CD14-positive monocyte (primary cell): Measurements from ENCODE around the gene PCP2. TPM values are rescaled to one million over a fixed set of nuclear protein-coding genes. Genes with fewer than 3 reads are reported as not detected.

Source experiments
- DNase-seq, 3 donors: peaks; one replicate each; pipeline ENCODE4 v3.0.0-alpha.2; 2011 to 2022
- H2AFZ ChIP-seq: 2 replicates; pipeline ENCODE4 v1.6.0; 2012; ENCODE audit warnings: mild to moderate bottlenecking, low read depth, low read length, inconsistent platforms; ENCODE audit not compliant: insufficient read depth, poor library complexity, severe bottlenecking
- H3K27ac ChIP-seq, 2 donors: 1 replicate in 1 of 2; 2 replicates in 1 of 2; pipeline ENCODE4 v1.5.1; 2012 to 2013; ENCODE audit warnings: low read length in 2 of 2, control low read depth in 1 of 2, inconsistent platforms in 1 of 2, low read depth in 1 of 2, mild to moderate bottlenecking in 1 of 2
- H3K27me3 ChIP-seq, 2 donors: one replicate each; pipeline versions ENCODE4 v1.6.0 to v1.6.1; 2011 to 2013; ENCODE audit warnings: low read length in 2 of 2; ENCODE audit not compliant: control insufficient read depth in 2 of 2, insufficient read depth in 2 of 2
- H3K36me3 ChIP-seq, 2 donors: replicated peaks in 1 of 2; 1 replicate in 1 of 2; 2 replicates in 1 of 2; pipeline versions ENCODE4 v1.5.1 to v1.6.1; 2012 to 2013; ENCODE audit warnings: low read length in 2 of 2, control low read depth in 1 of 2, inconsistent platforms in 1 of 2, mild to moderate bottlenecking in 1 of 2; ENCODE audit not compliant: insufficient read depth in 2 of 2, control insufficient read depth in 1 of 2
- H3K4me1 ChIP-seq, 2 donors: 1 replicate in 1 of 2; 2 replicates in 1 of 2; pipeline versions ENCODE4 v1.5.1 to v1.6.1; 2012 to 2013; ENCODE audit warnings: low read length in 2 of 2, control low read depth in 1 of 2, inconsistent platforms in 1 of 2, mild to moderate bottlenecking in 1 of 2, moderate library complexity in 1 of 2; ENCODE audit not compliant: insufficient read depth in 2 of 2, control insufficient read depth in 1 of 2
- H3K4me2 ChIP-seq: replicated peaks from 2 replicates; pipeline ENCODE3; 2012; ENCODE audit warnings: low read length, moderate library complexity, mild to moderate bottlenecking; ENCODE audit not compliant: poor library complexity, severe bottlenecking; ENCODE audit errors: extremely low read depth
- H3K4me3 ChIP-seq, 3 experiments: fragments of 200-600 bp in 1 of 3; sonication (generic) in 1 of 3; replicated peaks in 1 of 3; 1 replicate in 2 of 3; 2 replicates in 1 of 3; pipeline ENCODE4 v1.5.1; 2011 to 2013; ENCODE audit warnings: low read length in 3 of 3, mild to moderate bottlenecking in 3 of 3, control low read depth in 2 of 3, low read depth in 2 of 3, inconsistent platforms in 1 of 3, moderate library complexity in 1 of 3
- H3K79me2 ChIP-seq: 2 replicates; pipeline ENCODE4 v1.6.0; 2012; ENCODE audit warnings: mild to moderate bottlenecking, control low read depth, inconsistent platforms, low read length, moderate library complexity; ENCODE audit not compliant: insufficient read depth
- H3K9ac ChIP-seq: 2 replicates; pipeline ENCODE4 v1.6.0; 2017; ENCODE audit warnings: low read length, mild to moderate bottlenecking; ENCODE audit not compliant: insufficient read depth, poor library complexity, severe bottlenecking
- H3K9me3 ChIP-seq, 2 donors: replicated peaks in 1 of 2; 1 replicate in 1 of 2; 2 replicates in 1 of 2; pipeline versions ENCODE4 v1.5.1 to v1.6.1; 2012 to 2013; ENCODE audit warnings: low read length in 2 of 2, control low read depth in 1 of 2; ENCODE audit not compliant: control insufficient read depth in 1 of 2, insufficient read depth in 1 of 2
- H4K20me1 ChIP-seq: 2 replicates; pipeline ENCODE4 v1.6.0; 2012; ENCODE audit warnings: mild to moderate bottlenecking, low read length, control low read depth, moderate library complexity; ENCODE audit not compliant: insufficient read depth
- H3K27ac Mint-ChIP-seq, 7 donors: one replicate each; pipeline ENCODE4 v1.8.0; 2020; ENCODE audit warnings: mild to moderate bottlenecking in 7 of 7, mixed read lengths in 7 of 7, moderate library complexity in 6 of 7, inconsistent platforms in 2 of 7
- H3K27me3 Mint-ChIP-seq, 3 donors: one replicate each; pipeline ENCODE4 v1.8.0; 2021 to 2022; ENCODE audit warnings: low read depth in 3 of 3, mild to moderate bottlenecking in 3 of 3, mixed read lengths in 3 of 3, moderate library complexity in 3 of 3, inconsistent platforms in 1 of 3
- H3K36me3 Mint-ChIP-seq, 2 donors: one replicate each; pipeline ENCODE4 v1.8.0; 2020; ENCODE audit warnings: mixed read lengths in 2 of 2, inconsistent platforms in 1 of 2, mild to moderate bottlenecking in 1 of 2
- H3K4me1 Mint-ChIP-seq: one replicate; pipeline ENCODE4 v1.8.0; 2020; ENCODE audit warnings: mild to moderate bottlenecking, mixed read lengths
- H3K4me3 Mint-ChIP-seq, 2 donors: one replicate each; pipeline ENCODE4 v1.8.0; 2020; ENCODE audit warnings: mild to moderate bottlenecking in 2 of 2, mixed read lengths in 2 of 2, moderate library complexity in 1 of 2
- H3K9me3 Mint-ChIP-seq, 7 donors: one replicate each; pipeline ENCODE4 v1.8.0; 2020 to 2022; ENCODE audit warnings: mixed read lengths in 7 of 7, mild to moderate bottlenecking in 6 of 7, moderate library complexity in 6 of 7, inconsistent platforms in 2 of 7
- CTCF ChIP-seq: fragments of 200-600 bp; IDR thresholded peaks from one replicate; pipeline ENCODE4 v1.8.0; 2022; ENCODE audit warnings: antibody characterized with exemption, mild to moderate bottlenecking
- WGBS: methylation state at CpG from one replicate; pipeline ENCODE4 v1.1.5; 2013; ENCODE audit warnings: missing lambda C conversion rate; ENCODE audit not compliant: insufficient coverage; 5-methylcytosine and 5-hydroxymethylcytosine counted together
- intact Hi-C, 2 donors: fragments of 100-400 bp; cut with micrococcal nuclease; formaldehyde crosslinking; loops; one replicate each; pipeline versions ENCODE4 v1.15.0 to v1.15.1; 2023
- polyA plus RNA-seq, 3 donors: library from polyadenylated mRNA; depleted of rRNA in 1 of 3; unstranded in 2 of 3; stranded (reverse) in 1 of 3; fragments of 300-500 nt in 2 of 3; fragments of >200 nt in 1 of 3; fragmentation: Illumina TruSeq in 2 of 3; gene quantifications; 1 replicate in 2 of 3; 2 replicates in 1 of 3; pipeline ENCODE4 v1.2.3, GENCODE V29; 2012 to 2021

The PCP2 gene
- polyA plus RNA-seq, 3 donors = 1.8 TPM; not detected in 2

GRCh38 chr19:7622933-7623685 is 10.4 kb downstream of the PCP2 start:
- Histone ChIP-seq H3K4me1 (peaks cover 0 to 8% of the 10 kb centered on the region in 2 donors), H4K20me1 (peaks cover 4% of the 10 kb centered on the region), H3K79me2 (peaks cover 24% of the 10 kb centered on the region), H3K27me3 (no peaks in the 10 kb centered on the region), H3K27ac (no peak overlapping the region), H3K4me3 (no peak overlapping the region), H3K9me3 (no peaks in the 10 kb centered on the region), H3K9ac (no peak overlapping the region), H3K4me2 (no peak overlapping the region), H3K36me3 (peaks cover 76 to 97% of the 10 kb centered on the region in 2 donors), H2AFZ (no peak overlapping the region)
- no peak for DNase-seq
- no peak for TF ChIP-seq CTCF
- intact Hi-C loops = loop anchor here in 1 of 2 donors (10.0 kb wide), 1 partner anchor 228 kb away; no protein-coding TSS in a partner anchor
- Mint-ChIP-seq H3K4me3 (no peak overlapping the region), H3K36me3 (peaks cover 67 to 91% of the 10 kb centered on the region in 2 donors), H3K27me3 (peaks cover 0 to 2% (median 0%) of the 10 kb centered on the region in 3 donors), H3K4me1 (peaks cover 8% of the 10 kb centered on the region), H3K9me3 (peaks cover 0 to 1% (median 0%) of the 10 kb centered on the region in 7 donors), H3K27ac (no peak overlapping the region)
- 96% methylated on average over 11 of the region's 16 CpGs for WGBS

- H3K9me3 Mint-ChIP-seq = peaks cover 0 to 7% (median 0%) of the 10 kb centered on the region in 7 donors
- H2AFZ ChIP-seq = no peak overlapping the region
- H4K20me1 ChIP-seq = peaks cover 4% of the 10 kb centered on the region
- WGBS = 97% methylated on average over 44 of the region's 57 CpGs
- no peak overlapping the region for H3K27ac Mint-ChIP-seq
- peaks cover 0 to 2% (median 2%) of the 10 kb centered on the region in 3 donors for H3K27me3 Mint-ChIP-seq
- H3K36me3 Mint-ChIP-seq = peaks cover 62 to 82% of the 10 kb centered on the region in 2 donors
- H3K4me2 ChIP-seq = no peak overlapping the region
- no peaks in the 10 kb centered on the region for H3K27me3 ChIP-seq
- intact Hi-C loops = loop anchor here in 1 of 2 donors (10.0 kb wide), 1 partner anchor 226 kb away; no protein-coding TSS in a partner anchor
- peaks cover 17% of the 10 kb centered on the region for H3K4me1 Mint-ChIP-seq
- no peak overlapping the region for H3K27ac ChIP-seq
- H3K4me3 Mint-ChIP-seq = no peak overlapping the region
- no peak for TF ChIP-seq CTCF
- no peaks in the 10 kb centered on the region for H3K9me3 ChIP-seq
- peaks cover 0 to 14% of the 10 kb centered on the region in 2 donors for H3K4me1 ChIP-seq
- H3K4me3 ChIP-seq = no peak overlapping the region
- H3K79me2 ChIP-seq = no peaks in the 10 kb centered on the region
- no peak for DNase-seq
- H3K36me3 ChIP-seq = peaks cover 62 to 76% of the 10 kb centered on the region in 2 donors
- H3K9ac ChIP-seq = no peak overlapping the region
Observed at GRCh38 chr19:7620442-7621412, 12.8 kb downstream of the PCP2 start.
